Progenitor cell of endocrine pancreas (in vitro differentiated cells): Measurements from ENCODE around the gene ACAD9. TPM values are rescaled to one million over a fixed set of nuclear protein-coding genes. Genes with fewer than 3 reads are reported as not detected.

Experiments
- DNase-seq: peaks from one replicate; pipeline ENCODE4 v3.0.0; 2021; ENCODE audit warnings: low spot score; ENCODE audit not compliant: unreplicated experiment
- H3K27ac Mint-ChIP-seq: 2 replicates; pipeline ENCODE4 v1.8.0; 2021; ENCODE audit warnings: mild to moderate bottlenecking, moderate library complexity, mixed read lengths
- H3K27me3 Mint-ChIP-seq: 2 replicates; pipeline ENCODE4 v1.8.0; 2021; ENCODE audit warnings: mixed read lengths
- H3K36me3 Mint-ChIP-seq: 2 replicates; pipeline ENCODE4 v1.8.0; 2022; ENCODE audit warnings: mixed read lengths; ENCODE audit not compliant: insufficient read depth
- H3K4me1 Mint-ChIP-seq: 2 replicates; pipeline ENCODE4 v1.8.0; 2021; ENCODE audit warnings: low read depth, mixed read lengths
- H3K4me3 Mint-ChIP-seq: 2 replicates; pipeline ENCODE4 v1.8.0; 2021; ENCODE audit warnings: low read depth, mild to moderate bottlenecking, moderate library complexity, mixed read lengths
- H3K9me3 Mint-ChIP-seq: 2 replicates; pipeline ENCODE4 v1.8.0; 2021; ENCODE audit warnings: low read depth, mixed read lengths
- total RNA-seq: library from RNA; stranded (reverse); gene quantifications from 2 replicates; pipeline ENCODE4 v1.2.1, GENCODE V29; 2021
- TF ChIP-seq, protein P1 (sequence below): fragments of 200-600 bp; sonication (generic); IDR thresholded peaks from one replicate; pipeline ENCODE4 v1.5.0; 2021; ENCODE audit warnings: antibody characterized with exemption, mild to moderate bottlenecking; ENCODE audit not compliant: unreplicated experiment

Gene ACAD9
- total RNA-seq, 1 donor from 2014 or later = 57.0 TPM

DNA sequence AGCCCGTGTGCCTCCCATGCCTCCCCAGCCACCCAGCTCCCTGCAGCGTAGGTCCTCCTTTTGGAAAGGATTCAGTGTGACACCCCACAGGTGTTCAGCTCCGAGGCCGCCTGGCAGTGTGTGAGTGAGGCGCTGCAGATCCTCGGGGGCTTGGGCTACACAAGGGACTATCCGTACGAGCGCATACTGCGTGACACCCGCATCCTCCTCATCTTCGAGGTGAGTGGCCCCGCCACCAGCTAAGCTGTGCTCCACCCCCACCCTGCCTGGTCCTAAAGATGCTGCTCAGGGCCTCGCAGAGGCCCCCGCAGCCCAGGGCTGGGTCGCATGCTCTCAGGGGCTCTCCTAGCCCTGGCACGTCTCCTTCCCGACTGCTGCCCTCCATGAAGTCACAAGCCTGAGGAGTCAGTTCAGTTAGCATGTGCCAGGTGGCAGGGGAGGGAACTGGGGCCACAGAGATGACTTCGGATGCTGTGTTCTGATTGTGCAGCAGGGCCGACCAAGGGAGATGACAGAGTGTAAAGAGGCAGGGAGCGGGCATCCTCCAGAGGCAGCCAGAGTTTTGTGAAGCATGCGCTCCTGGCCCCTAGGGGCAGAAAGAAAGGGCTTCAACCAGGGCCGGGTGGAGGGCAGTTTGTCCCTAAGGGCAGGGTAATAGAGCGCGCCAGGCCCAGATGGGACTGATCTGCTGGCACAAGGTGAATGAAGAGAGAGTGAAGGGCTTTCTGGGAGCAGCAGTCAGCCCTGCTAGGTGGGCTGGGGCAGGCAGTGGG lies 26.8 kb downstream of the ACAD9 start:
- no peak for DNase-seq
- Mint-ChIP-seq H3K9me3 (no peaks in the 10 kb centered on the region), H3K36me3 (peaks cover 8% of the 10 kb centered on the region), H3K4me3 (no peak overlapping the region), H3K4me1 (no peaks in the 10 kb centered on the region), H3K27me3 (no peaks in the 10 kb centered on the region), H3K27ac (no peak overlapping the region)
- TF ChIP-seq, protein P1, sequence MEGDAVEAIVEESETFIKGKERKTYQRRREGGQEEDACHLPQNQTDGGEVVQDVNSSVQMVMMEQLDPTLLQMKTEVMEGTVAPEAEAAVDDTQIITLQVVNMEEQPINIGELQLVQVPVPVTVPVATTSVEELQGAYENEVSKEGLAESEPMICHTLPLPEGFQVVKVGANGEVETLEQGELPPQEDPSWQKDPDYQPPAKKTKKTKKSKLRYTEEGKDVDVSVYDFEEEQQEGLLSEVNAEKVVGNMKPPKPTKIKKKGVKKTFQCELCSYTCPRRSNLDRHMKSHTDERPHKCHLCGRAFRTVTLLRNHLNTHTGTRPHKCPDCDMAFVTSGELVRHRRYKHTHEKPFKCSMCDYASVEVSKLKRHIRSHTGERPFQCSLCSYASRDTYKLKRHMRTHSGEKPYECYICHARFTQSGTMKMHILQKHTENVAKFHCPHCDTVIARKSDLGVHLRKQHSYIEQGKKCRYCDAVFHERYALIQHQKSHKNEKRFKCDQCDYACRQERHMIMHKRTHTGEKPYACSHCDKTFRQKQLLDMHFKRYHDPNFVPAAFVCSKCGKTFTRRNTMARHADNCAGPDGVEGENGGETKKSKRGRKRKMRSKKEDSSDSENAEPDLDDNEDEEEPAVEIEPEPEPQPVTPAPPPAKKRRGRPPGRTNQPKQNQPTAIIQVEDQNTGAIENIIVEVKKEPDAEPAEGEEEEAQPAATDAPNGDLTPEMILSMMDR = no peak

DNA sequence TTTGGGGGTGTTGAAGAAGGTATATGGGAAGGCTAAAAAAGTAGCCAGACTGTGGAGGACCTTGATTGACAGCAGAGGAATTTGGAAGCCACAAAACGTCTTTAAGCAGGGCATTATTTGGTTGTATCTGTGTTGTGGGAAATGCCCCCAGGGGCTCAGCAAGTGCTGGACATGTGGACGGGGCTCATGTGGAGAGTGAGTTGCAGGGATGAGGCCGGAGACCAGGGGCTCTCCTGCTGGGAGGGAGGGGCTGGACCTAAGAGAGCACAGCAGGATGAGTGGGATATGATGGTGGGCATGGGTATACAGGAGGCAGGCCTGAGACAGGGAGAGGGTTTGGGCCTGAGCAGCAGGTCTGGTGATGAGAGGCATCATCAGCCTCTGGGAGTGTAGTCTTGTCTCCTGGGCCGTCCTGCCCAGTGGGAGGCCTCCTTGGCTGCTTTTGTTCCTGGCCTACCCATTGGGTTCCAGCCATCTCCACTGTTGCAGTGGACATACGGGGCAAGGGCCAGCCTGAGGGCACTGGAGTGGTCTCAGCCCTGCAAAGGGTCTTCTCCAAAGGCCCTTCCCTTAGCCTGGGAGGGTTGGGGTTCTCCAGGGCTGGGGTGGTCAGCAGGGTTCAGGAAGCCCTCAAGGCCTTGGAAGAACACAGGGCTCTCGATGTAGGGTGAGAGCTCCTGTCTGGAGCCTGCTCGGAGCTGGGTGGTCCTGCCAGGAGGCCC lies 27.5 kb downstream of the ACAD9 start:
- H3K27me3 Mint-ChIP-seq = no peaks in the 10 kb centered on the region
- no peak for DNase-seq
- TF ChIP-seq, protein P1 = no peak
- H3K4me1 Mint-ChIP-seq = no peaks in the 10 kb centered on the region
- H3K9me3 Mint-ChIP-seq = no peaks in the 10 kb centered on the region
- H3K4me3 Mint-ChIP-seq = no peak overlapping the region
- H3K27ac Mint-ChIP-seq = no peak overlapping the region
- peaks cover 8% of the 10 kb centered on the region for H3K36me3 Mint-ChIP-seq

DNA sequence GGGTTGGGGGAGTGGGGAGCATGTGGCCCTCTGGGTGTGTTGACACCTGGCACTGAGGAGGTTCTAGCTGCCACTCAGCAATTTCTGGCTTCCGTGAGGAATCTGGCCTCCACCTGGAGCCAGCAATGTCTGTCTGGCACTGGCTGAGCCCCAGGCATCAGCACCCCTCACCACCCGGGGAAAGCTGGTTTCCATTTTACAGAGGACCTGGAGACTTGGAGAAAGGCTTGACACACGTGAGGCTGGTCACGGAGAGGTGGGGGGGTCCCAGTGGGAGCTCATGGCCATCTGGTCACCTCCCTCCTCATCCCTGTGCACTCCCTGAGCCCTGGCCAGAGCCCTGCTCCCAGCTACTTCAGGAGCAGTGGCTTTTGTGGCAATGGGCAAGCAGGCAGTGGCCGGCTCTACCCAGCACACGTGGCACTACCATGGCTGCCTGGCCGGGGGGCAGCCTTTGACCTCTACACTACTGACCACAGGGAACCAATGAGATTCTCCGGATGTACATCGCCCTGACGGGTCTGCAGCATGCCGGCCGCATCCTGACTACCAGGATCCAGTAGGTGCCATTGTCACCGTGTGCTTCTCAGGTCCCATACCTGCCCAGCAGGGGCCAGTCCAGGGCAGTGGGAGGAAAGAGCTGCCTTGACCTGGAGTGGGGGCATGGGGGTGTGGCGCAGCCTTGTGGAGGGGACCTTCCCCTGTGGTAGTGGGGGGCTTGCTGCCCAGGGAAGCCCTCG lies 28.5 kb downstream of the ACAD9 start:
- Mint-ChIP-seq H3K27ac (no peak overlapping the region), H3K27me3 (no peaks in the 10 kb centered on the region)

DNA sequence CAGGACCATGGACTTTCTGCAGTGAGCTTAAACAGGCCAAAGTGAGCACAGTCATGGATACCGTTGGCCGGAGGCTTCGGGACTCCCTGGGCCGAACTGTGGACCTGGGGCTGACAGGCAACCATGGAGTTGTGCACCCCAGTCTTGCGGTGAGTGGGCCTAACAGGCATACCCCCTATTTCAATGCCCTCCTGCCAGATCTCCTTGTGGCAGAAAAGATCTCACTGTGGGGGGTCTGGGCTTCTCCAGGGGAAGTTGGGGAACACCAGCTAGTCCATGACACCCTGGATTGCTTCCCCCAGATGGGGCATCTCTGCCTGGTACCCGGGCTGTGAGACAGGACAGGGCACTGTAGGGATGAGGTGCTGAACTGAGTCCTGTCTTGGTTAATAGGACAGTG lies 29.5 kb downstream of the ACAD9 start:
- no peaks in the 10 kb centered on the region for H3K27me3 Mint-ChIP-seq
- TF ChIP-seq, protein P1 = no peak
- no peak overlapping the region for H3K4me3 Mint-ChIP-seq
- no peak overlapping the region for H3K27ac Mint-ChIP-seq
- H3K9me3 Mint-ChIP-seq = no peaks in the 10 kb centered on the region
- H3K36me3 Mint-ChIP-seq = peaks cover 14% of the 10 kb centered on the region
- no peaks in the 10 kb centered on the region for H3K4me1 Mint-ChIP-seq
- DNase-seq = no peak

More for the DNA sequence above, 28.5 kb downstream of the ACAD9 start:
- DNase-seq = no peak
- TF ChIP-seq, protein P1 = no peak
- Mint-ChIP-seq H3K4me3 (no peak overlapping the region), H3K4me1 (no peaks in the 10 kb centered on the region), H3K36me3 (peaks cover 14% of the 10 kb centered on the region), H3K9me3 (no peaks in the 10 kb centered on the region)

DNA sequence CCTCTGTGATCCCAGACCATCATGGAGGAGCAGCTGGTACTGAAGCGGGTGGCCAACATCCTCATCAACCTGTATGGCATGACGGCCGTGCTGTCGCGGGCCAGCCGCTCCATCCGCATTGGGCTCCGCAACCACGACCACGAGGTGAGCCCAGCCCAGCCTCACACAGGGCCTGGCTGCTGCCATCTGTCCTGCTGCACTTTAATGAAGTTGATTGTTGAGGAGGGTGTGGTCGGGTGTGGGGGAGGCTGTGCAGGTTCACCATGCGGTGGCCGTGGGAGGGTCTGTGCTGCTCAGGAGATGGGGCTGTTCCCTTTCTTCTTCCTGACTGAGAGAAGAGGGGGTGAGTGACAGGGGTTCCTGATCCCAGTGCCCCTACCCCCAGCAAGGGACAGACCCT lies 30.6 kb downstream of the ACAD9 start:
- no peak for DNase-seq
- Mint-ChIP-seq H3K27me3 (no peaks in the 10 kb centered on the region), H3K9me3 (no peaks in the 10 kb centered on the region), H3K36me3 (peaks cover 14% of the 10 kb centered on the region), H3K4me1 (no peaks in the 10 kb centered on the region), H3K27ac (no peak overlapping the region), H3K4me3 (no peak overlapping the region)
- TF ChIP-seq, protein P1 = no peak
